MCF 10A (cell line): Measurements from ENCODE around the gene FOXP2. TPM values are rescaled to one million over a fixed set of nuclear protein-coding genes. Genes with fewer than 3 reads are reported as not detected.
"Not testable (repeated sequence)": the region's sequence is repeated elsewhere in the genome, so short reads cannot be mapped to it uniquely, and the experiment has no call there.

Source experiments
- BruUV-seq: library from RNA; stranded (reverse); fragments of 400-500 nt; replicated peaks from 2 replicates; lab custom pipeline; 2021; lab: Mats Ljungman, UMichigan
- CTCF ChIA-PET: fragments of 300-600 bp; sonication (Branson Sonifier 250); formaldehyde crosslinking; extraction: SDS; loops from one replicate; lab custom pipeline; 2021; ENCODE audit warnings: antibody characterized with exemption, inconsistent platforms; lab: Yijun Ruan, JAX
- POLR2A ChIA-PET: fragments of 300-600, 350-650 bp; sonication (Branson Sonifier 250); formaldehyde crosslinking; extraction: SDS; loops from one replicate; lab custom pipeline; 2020; ENCODE audit warnings: antibody characterized with exemption, inconsistent platforms; lab: Yijun Ruan, JAX
- DNase-seq: peaks from one replicate; pipeline ENCODE4 v3.0.0-alpha.2; 2018; ENCODE audit not compliant: unreplicated experiment
- H3K27ac Mint-ChIP-seq: one replicate; pipeline ENCODE4 v1.8.0; 2022; ENCODE audit warnings: mild to moderate bottlenecking, low read depth, mixed read lengths; ENCODE audit not compliant: unreplicated experiment
- H3K27me3 Mint-ChIP-seq: one replicate; pipeline ENCODE4 v1.8.0; 2022; ENCODE audit warnings: mixed read lengths; ENCODE audit not compliant: insufficient read depth, unreplicated experiment
- H3K36me3 Mint-ChIP-seq: one replicate; pipeline ENCODE4 v1.8.0; 2022; ENCODE audit warnings: mild to moderate bottlenecking, moderate library complexity, mixed read lengths; ENCODE audit not compliant: insufficient read depth, unreplicated experiment
- H3K4me1 Mint-ChIP-seq: one replicate; pipeline ENCODE4 v1.8.0; 2022; ENCODE audit warnings: mixed read lengths; ENCODE audit not compliant: insufficient read depth, unreplicated experiment
- H3K4me3 Mint-ChIP-seq: one replicate; pipeline ENCODE4 v1.8.0; 2022; ENCODE audit warnings: mild to moderate bottlenecking, moderate library complexity, mixed read lengths; ENCODE audit not compliant: unreplicated experiment
- H3K9me3 Mint-ChIP-seq: one replicate; pipeline ENCODE4 v1.8.0; 2022; ENCODE audit warnings: mixed read lengths; ENCODE audit not compliant: unreplicated experiment
- intact Hi-C: fragments of 100-400 bp; cut with micrococcal nuclease; formaldehyde crosslinking; loops from 2 replicates; pipeline ENCODE4 v1.14.1; 2022
- total RNA-seq: library from RNA; stranded (reverse); gene quantifications from 2 replicates; pipeline ENCODE4 v1.2.3, GENCODE V29; 2022
- TF ChIP-seq, protein P1 (sequence below): fragments of 200-600 bp; IDR thresholded peaks from one replicate; pipeline ENCODE4 v1.8.0; 2022; ENCODE audit warnings: antibody characterized with exemption, mild to moderate bottlenecking; ENCODE audit not compliant: unreplicated experiment

The FOXP2 gene
- total RNA-seq, 1 experiment from 2014 or later = not detected

DNA sequence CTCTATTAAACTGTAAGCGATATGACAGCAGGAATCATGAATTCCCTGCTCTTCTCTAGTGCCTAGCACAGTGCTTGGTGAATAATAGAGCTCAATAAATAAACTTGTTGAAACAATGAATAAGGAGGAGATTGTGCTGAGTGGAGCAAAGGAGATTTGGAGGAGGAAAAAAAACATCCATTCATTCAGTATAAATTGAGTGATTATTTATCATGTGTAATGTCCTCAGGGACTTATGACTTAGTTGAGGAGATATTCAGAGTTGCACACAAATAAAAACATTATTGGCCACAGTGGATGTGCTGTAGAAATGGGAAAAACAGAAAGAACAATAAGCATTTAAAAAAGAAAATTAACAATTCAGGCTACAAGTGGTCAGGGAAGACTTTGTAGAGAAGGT lies 125.7 kb downstream of the FOXP2 start:
- Mint-ChIP-seq H3K4me1 (no peaks in the 10 kb centered on the region), H3K27ac (no peak overlapping the region), H3K9me3 (no peaks in the 10 kb centered on the region), H3K36me3 (no peaks in the 10 kb centered on the region), H3K27me3 (peaks cover 69% of the 10 kb centered on the region), H3K4me3 (no peak overlapping the region)
- intact Hi-C loops = no loop called here
- ChIA-PET POLR2A (no interaction called here), CTCF (interaction anchor here (0.5 to 1.1 kb wide), 2 partner anchors 458 to 768 kb away, joined by 3 read pairs; no protein-coding TSS in a partner anchor)
- DNase-seq = no peak
- no TSS peak for BruUV-seq
- TF ChIP-seq, protein P1, sequence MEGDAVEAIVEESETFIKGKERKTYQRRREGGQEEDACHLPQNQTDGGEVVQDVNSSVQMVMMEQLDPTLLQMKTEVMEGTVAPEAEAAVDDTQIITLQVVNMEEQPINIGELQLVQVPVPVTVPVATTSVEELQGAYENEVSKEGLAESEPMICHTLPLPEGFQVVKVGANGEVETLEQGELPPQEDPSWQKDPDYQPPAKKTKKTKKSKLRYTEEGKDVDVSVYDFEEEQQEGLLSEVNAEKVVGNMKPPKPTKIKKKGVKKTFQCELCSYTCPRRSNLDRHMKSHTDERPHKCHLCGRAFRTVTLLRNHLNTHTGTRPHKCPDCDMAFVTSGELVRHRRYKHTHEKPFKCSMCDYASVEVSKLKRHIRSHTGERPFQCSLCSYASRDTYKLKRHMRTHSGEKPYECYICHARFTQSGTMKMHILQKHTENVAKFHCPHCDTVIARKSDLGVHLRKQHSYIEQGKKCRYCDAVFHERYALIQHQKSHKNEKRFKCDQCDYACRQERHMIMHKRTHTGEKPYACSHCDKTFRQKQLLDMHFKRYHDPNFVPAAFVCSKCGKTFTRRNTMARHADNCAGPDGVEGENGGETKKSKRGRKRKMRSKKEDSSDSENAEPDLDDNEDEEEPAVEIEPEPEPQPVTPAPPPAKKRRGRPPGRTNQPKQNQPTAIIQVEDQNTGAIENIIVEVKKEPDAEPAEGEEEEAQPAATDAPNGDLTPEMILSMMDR = no peak

DNA sequence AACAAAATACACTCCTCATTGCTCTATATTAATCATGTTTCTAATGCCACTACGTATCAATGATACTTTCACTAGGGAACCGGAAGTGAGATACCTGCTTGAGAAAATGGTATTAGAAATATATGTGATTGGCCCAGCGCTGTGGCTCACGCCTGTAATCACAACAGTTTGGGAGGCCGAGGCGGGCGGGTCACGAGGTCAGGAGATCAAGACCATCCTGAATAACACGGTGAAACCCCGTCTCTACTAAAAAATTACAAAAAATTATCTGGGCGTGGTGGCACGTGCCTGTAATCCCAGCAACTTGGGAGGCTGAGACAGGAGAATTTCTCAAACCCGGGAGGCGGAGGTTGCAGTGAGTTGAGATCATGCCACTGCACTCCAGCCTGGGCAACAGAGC lies 132.7 kb downstream of the FOXP2 start:
- POLR2A ChIA-PET, DNase-seq, H3K27ac Mint-ChIP-seq, BruUV-seq, H3K4me3 Mint-ChIP-seq, H3K36me3 Mint-ChIP-seq, intact Hi-C loops, H3K9me3 Mint-ChIP-seq, H3K4me1 Mint-ChIP-seq: not testable (repeated sequence)
- peaks cover 88% of the 10 kb centered on the region for H3K27me3 Mint-ChIP-seq
- CTCF ChIA-PET = interaction anchor here (0.6 kb wide), 1 partner anchor 9 kb away, joined by 3 read pairs; no protein-coding TSS in a partner anchor

DNA sequence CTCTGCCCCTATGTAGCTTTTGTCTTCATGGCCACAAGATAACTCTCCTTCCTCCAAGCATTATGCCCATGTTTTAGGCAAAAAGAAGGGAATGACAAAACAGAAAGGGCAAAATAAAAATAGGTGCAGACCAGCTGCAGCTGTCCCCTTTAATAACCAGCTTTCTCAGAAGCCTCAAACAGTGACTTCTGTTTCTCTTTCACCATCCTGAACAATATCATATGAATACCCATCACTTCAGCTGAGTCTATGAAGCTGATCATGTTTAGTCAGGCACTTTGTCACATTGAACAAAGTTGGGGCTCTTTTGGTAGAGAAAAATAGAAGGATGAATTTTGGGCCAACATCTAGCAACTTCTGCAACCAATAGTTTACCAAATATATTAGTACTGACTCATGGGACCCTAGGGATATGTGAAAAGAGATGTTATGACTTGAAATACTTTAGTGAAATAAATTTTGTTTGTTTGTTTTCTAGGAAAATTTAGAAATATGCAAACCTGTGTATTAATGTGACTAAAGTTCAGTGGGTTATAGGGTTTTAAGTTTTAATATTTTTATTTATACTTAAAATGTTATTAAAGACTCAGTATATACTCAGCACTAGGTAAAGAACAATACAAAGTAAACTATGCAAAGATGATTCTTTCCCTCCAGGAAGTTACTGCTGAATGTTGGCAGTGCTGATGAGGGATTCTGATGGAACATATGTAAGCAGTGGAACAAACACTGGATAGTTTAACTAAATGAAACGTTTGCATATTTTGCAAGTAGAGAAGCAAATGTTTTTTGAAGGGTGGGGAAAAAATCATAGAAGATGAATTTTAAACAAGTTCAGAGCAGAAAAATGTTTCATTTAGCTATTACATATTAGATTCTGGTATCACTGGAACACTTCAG lies 133.7 kb downstream of the FOXP2 start:
- H3K27me3 Mint-ChIP-seq = peaks cover 86% of the 10 kb centered on the region
- H3K4me1 Mint-ChIP-seq = no peaks in the 10 kb centered on the region
- ChIA-PET POLR2A (no interaction called here), CTCF (interaction anchor here (0.6 kb wide), 1 partner anchor 10 kb away, joined by 3 read pairs; no protein-coding TSS in a partner anchor)
- no peak overlapping the region for H3K27ac Mint-ChIP-seq
- no peak for DNase-seq
- H3K36me3 Mint-ChIP-seq = no peaks in the 10 kb centered on the region
- intact Hi-C loops = no loop called here
- no peak overlapping the region for H3K4me3 Mint-ChIP-seq
- no TSS peak for BruUV-seq
- TF ChIP-seq, protein P1 = no peak
- H3K9me3 Mint-ChIP-seq = no peaks in the 10 kb centered on the region

DNA sequence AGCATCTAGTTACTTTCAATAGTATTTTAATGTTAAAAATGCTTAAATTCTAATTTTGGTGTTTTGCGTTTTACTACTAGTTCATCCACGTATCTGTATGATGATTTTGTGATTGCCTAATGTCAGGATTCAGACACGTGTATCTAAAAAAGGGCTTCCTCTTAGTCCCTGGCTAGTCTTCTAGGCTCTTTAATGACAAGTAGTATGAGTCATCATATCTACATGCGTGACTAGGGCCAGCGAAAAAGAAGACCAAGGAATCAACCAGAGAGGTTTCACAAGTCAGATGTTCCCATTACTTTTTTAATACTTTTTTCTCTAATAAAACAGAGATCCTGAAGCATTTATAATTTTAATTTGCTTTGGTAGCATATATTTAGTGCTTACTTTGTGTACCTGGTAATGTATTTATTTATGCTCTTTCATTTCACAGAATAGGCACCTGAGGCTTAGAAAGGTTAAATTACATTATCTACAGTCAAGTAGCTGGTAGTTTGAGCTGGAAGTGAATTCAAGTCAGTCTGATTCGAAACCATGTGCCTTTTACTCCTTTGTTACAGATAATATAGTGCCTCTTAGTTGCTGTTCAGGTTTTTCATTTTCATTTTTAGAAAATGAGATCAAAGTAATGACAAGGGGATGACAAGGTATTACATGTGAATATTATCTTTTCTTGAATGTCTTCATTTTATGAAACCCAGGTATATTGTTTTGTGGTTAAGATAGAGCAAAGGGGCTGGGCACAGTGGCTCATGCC lies 140.3 kb downstream of the FOXP2 start:
- Mint-ChIP-seq H3K27ac (no peak overlapping the region), H3K4me3 (no peak overlapping the region), H3K9me3 (no peaks in the 10 kb centered on the region), H3K27me3 (peaks cover 43% of the 10 kb centered on the region), H3K36me3 (no peaks in the 10 kb centered on the region), H3K4me1 (no peaks in the 10 kb centered on the region)
- POLR2A ChIA-PET = no interaction called here
- CTCF ChIA-PET = no interaction called here
- intact Hi-C loops = no loop called here
- TF ChIP-seq, protein P1 = no peak
- BruUV-seq = no TSS peak
- peak; percentile 44 for DNase-seq
